HG03575 (cell line): ENCODE data around the gene ZCCHC4.

Source experiments
- ATAC-seq: cut with Tn5 transposase; IDR thresholded peaks from one replicate; pipeline ENCODE4 v1.9.1; 2021; ENCODE audit not compliant: unreplicated experiment, insufficient number of reproducible peaks, low FRiP score; ENCODE audit errors: extremely low read depth

Gene ZCCHC4, protein sequence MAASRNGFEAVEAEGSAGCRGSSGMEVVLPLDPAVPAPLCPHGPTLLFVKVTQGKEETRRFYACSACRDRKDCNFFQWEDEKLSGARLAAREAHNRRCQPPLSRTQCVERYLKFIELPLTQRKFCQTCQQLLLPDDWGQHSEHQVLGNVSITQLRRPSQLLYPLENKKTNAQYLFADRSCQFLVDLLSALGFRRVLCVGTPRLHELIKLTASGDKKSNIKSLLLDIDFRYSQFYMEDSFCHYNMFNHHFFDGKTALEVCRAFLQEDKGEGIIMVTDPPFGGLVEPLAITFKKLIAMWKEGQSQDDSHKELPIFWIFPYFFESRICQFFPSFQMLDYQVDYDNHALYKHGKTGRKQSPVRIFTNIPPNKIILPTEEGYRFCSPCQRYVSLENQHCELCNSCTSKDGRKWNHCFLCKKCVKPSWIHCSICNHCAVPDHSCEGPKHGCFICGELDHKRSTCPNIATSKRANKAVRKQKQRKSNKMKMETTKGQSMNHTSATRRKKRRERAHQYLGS

DNA sequence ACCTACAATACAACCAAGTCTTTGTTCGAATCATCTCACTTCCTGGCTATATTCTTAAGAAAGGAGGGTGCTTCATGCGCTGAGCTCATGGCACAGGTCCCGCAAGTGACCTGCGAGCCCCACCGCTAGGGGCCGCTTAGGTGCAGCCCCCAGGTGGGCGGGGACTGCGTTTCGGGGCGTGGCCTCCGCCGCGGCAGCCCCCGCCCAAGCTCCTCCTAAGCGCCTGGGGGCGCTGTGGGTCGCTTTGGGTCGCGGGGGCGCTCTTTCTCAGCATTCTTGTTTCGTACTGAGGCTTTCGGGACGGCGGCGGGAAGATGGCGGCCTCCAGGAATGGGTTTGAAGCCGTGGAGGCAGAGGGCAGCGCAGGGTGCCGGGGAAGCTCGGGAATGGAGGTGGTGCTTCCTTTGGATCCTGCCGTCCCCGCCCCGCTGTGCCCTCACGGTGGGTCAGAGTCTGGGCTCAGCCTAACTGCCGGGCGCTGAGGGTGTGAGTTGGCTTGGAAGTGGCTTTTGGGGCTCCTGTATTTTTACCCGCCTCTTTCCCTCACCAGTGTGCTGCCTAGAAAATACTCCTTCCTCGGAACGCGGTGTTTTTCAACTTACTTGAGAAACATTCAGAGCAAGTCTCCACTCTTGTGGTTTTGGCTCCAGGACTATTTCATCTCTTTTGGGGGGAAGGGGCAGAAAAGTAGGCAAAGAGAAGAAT, at the start of gene ZCCHC4:
Gene ZCCHC4 (plus strand): TSS at position 279 of the 705 bp plus-strand sequence. CDS start 36 bp downstream, at position 315.
- peak; percentile 54 for ATAC-seq

DNA sequence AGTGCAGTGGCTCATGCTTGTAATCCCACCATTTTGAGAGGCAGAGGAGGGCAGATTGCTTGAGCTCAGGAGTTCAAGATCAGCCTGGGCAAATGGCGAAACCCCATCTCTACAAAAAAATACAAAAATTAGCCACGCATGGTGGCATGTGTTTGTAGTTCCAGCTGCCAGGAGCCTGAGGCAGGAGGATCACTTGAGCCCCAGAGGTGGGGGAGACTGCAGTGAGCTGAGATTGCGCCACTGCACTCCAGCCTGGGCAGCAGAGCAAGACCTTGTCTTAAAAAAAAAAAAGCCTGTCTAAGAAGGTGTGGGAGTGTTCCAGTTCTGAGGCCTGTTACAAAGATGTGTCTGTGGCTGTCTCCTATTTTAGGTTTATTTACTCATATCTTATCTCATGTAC, 40.7 kb upstream of the ZCCHC4 start:
- no peak for ATAC-seq

DNA sequence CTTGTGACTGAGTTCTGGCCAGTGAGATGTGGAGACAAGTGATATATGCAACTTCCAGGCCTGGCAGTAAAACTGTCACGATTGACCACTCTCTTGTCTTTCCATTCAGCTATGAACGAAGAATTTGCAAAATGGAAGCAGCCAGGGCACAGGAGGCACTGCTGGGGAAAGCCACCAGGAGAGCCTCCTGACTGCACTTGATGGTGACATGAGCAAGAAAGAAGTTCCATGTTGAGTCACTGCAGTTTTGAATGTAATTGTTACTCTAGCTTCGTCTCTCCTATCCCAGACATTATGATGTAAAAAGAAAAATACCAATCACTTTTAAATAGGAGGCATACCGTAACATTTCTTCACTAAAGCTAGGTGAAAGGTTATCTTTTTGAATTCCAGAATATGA, 32.4 kb upstream of the ZCCHC4 start:
- ATAC-seq = no peak

DNA sequence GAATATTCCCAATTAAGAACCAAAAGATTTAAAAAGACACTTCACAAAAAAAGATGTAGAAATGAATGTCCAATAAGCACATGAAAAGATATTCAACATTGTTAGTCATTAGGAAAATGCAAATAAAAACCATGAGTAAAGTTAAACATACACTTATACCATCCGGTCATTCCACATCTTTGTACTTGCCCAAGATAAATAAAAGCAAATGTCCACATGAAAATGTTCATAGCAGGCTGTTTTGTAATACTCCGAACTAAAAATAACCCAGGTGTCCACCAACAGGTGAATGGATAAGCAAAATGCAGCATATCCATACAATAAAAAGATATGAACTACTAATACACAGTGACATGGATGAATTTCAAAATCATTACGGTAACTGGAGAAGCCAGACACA, 28.6 kb upstream of the ZCCHC4 start:
- no peak for ATAC-seq

DNA sequence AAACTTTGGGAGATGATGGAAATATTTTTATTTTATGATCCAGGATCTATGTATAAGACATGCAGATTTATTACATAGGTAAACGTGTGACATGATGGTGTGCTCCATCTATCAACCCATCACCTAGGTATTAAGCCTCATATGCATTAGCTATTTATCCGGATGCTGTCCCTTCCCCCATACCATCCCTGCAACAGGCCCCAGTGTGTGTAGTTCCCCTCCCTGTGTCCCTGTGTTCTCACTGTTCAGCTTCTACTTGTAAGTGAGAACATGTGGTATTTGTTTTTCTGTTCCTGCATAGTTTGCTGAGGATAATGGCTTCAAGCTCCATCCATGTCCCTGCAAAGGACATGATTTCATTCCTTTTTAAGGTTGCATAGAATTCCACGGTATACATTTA, 28.1 kb upstream of the ZCCHC4 start:
- ATAC-seq = no peak

DNA sequence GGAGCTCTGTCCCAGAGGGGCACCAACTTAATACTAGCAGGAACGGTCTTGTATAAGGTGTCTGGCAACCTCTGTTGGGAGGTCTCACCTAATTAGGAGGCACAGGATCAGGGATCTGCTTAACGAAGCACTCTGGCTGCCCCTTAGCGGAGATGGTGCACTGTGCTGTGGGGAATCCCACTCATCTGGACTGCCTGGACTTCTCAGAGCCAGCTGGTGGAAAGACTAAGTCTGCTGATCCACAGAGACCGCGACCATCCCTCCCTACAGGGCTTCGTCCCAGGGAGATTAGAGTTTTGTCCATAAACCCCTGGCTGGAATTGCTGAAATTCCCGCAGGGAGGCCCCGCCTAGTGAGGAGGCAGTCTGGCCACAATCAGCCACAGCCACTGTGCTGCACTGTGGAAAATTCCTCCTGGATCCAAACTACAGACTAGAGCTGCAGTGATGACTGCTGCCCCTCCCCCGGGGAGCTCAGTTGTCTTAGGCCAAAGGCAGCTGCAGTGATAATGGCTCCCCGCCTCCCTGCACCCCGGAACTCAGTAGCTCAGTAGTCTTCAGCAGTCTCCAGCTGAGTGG, 22.0 kb upstream of the ZCCHC4 start:
- no peak for ATAC-seq

DNA sequence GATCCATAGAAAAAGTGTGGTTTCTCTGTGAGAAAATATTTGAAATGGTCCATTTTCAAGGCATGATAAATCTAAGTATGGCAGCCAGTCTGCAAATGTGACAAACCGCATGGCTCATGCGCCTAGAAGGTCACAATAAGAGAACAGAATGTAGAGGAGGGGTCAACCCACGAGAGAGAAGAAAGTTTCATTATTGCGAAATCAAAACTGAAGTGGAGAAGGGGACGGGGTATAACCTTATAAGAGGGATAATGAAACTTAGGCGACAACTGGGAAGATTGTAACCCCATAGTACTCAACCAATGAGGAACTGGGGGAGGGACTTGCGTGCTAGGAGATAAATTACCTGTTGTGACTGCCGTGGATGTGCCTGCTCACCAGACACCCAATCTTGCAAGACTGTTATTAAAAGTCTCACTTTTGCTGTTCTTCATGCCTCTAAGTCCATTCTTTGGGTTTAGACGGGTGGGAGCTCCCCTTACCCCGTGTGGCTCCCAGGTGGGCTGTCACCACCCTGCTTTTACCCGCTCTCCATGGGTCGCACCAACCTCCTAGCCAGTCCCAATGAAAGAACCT, 21.3 kb upstream of the ZCCHC4 start:
- no peak for ATAC-seq

DNA sequence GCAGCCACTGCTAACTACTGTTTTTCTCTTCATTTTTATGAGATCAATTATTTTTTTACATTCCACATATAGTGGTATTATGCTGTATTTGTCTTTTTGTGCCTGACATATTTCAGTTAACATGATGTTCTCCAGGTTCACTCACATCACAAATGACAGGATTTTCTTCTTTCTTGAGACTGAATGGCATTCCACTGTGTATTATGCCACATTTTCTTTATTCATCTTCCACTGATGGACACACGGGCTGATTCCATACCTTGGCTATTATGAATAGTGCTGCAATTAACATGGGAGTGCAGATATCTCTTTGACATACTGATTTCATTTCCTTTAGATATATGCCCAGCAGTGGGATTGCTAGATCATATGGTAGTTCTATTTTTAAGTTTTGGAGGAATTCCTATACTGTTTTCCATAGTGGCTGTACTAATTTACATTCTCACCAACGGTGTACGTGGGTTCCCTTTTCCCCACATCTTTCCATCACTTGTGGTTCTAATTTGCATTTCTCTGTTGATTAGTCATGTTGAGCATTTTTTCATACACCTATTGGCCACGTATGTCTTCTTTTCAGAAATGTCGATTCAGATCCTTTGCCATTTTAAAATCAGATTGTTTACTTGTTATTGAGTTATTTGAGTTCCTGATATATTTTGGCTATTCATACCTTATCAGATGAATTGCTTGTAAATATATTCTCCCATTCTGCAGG, 14.9 kb upstream of the ZCCHC4 start:
- ATAC-seq = no peak

DNA sequence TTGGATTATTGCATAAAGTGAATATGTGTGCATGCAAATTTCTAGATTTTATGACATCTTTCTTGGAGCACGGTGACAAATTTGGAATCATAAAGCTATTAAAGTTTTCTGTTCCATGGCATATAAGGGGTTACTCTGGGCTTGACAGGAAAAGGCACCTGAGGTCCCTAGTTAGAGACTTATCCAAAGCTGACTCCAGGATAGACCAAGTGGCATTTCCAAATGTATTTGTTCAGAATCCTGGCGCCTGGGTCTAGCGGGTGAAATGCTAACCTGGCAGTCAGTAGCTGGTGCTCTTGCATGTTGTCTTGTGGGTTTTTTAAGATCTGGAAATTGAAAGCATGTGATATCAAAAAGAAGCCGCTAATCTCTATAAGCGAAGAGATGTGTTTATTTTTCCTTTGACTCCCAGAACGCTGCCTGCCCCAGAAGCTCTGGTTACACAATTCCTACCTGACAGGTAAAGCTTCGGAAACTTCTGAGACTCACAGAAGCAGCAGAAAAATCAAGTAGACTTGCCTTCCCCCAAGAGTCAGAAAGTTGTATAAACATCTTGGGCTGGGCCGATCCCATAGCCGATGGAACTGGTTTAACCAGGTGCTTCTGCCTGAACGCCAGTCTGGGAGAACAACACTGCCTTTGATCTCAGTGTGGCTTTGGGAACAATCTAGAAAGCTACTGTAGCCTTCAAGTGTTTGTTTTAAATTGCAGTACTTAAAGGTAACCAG, 12.9 kb upstream of the ZCCHC4 start:
- no peak for ATAC-seq

DNA sequence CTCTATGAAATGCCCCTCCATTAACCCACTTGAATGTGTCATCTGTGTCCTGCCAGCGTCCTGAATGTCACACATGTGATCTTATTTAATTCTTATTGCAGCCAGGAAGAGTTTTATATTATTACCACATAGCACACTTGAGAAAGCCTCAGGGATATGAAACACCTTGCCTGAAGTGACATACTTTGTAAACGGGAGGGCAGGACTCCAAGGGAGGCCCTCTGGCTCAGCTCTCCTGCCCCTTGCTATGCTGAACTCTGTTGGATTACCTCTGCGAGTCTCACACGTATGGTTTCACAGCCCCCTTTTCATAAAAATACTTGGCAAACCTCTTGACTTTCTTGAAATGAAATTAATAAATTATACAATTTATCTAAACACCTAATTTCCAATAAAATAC, 11.1 kb upstream of the ZCCHC4 start:
- ATAC-seq = no peak

DNA sequence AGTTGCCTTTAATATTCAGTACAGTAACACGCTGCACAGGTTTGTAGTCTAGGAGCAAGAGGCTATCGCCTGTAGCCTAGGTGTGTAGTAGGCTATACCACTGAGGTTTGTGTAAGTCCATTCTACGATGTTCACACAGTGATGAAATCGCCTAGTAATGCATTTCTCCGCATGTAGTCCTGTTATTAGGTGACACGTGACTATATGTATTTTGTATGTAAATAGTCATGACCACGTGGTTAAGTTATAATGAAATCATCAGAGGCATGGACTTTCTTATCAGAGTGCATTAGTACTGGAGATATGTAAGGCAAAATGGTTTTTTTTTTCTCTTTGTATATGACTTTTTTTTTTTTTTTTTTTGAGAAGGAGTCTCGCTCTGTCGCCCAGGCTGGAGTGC, 9.9 kb upstream of the ZCCHC4 start:
- no peak for ATAC-seq

DNA sequence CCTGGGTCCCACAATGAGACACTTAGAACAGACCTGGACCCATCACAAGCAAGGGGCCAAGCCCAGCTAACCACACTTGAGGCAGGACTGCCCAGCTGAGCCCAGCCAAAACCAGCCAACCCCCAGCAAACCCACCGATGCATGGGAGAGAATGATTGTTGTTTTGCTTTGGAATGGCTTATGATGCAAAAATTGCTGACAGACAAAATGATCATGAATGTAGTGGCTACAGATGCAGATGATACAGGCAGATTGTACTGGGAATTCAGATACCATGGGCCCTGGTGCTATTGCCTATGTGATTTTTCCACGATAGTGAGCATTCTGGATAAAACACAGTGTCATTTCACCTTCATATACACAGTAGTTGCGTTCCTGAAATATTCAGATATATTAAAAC, 9.0 kb upstream of the ZCCHC4 start:
- no peak for ATAC-seq

DNA sequence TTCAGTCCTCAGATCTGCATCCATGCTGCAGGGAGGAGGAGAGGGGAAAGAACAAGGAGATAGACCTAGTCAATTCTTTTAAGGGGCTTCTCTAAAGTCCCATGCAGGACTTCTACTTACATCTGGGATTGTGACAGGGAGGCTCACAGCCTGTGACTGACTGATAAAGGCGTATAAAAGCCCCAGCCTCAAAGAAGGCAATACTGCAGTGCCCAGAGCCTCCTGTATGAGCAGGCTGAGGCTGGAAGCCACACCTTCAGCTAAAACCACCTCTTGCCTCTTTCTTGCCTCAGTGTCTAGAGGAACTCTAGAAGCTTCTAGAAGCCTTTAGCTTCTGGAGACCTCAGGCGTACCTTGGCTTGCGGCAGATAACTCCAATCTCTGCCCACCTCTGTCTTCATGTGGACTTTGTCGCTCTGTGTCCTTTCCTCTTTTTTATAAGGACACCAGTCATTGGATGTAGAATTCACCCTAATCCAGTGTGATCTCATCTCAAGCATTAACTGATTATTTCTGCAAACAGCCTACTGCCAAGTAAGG, 6.0 kb upstream of the ZCCHC4 start:
- no peak for ATAC-seq

DNA sequence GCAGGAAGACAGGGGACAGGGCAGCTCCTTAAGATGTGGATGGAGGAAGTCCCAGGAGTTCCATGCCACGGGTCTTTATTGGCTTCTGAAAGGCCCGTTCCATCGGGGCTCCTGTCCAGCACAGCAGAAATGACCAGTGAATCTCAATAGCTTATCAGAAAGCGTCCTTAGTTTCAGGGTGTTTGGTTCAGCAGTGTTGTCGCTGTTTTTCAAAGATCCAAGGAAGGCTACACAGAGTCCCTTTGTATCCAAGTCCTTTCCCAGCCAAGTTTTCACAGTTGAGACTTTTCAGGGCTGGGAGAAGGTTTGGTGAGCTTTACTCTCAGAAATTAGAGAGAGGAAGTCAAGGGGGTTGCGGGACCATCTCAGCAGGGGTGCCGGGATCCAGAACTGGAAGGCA, 5.0 kb upstream of the ZCCHC4 start:
- ATAC-seq = no peak

DNA sequence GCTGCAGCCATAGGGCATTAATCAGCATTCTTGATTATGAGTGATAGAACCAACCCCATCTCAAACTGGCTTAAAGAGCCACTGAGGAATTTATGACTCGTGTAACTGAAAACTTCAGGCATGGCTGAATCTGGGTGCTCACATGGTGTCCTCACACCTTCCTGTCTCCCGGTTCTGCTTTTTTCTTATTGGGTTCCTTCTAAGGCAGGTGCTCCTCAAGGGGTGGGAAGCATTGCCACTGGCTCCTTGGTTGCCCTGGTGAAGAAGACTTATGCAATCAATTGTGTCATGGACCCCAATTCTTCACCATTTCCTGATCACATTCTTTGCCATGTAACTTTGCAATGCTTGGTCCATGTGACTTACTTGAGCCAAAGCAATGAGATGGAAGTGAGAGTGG, 4.3 kb upstream of the ZCCHC4 start:
- ATAC-seq = no peak

DNA sequence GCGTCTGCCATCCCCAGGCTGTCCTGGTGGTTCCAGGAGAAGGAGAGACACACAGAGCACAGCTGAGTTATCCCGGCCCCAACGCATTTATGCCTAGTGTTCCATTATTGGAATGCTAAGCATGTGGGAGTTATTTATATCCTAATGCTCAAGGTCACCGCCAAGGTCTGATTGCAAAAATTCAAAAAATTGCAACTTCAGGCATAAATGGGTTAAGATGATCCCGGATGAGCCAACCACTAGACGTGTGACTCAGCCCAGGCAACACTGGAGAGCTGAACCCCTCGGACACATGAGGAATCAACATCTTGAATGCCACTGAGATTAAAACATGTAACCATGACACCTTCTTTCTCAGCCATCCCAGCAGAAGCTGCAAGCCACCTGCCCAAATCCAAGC, 3.8 kb upstream of the ZCCHC4 start:
- ATAC-seq = no peak

DNA sequence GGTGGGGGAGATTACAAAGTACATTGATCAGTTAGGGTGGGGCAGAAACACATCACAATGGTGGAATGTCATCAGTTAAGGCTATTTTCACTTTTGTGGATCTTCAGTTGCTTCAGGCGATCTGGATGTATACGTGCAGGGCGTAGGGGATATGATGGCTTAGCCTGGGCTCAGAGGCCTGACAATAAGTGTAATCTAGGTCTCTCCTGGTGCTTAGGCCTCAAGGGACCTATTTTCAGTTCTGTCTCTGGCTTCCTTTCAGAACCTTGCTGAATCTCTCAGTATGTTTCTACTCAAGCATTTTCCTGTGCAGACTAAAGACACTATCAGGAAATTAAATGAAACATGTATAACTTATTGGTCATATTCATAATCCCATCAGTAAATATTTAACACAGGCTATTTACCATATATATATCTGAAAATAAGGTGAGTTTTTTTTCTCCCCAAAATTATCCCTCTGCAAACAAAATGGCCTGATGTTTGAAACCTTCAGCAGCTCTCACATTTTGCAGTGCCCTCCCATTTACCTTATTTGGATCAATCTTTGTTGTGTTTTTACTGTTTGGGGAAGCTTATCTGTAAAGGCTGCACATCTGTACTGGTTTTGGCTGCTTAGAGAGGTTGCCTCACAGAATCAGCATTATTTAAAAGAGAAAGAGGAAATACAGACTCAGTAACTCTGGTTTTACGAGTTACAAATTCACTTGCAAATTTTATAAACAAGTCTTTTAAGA, 2.3 kb upstream of the ZCCHC4 start:
- ATAC-seq = peak; percentile 34

DNA sequence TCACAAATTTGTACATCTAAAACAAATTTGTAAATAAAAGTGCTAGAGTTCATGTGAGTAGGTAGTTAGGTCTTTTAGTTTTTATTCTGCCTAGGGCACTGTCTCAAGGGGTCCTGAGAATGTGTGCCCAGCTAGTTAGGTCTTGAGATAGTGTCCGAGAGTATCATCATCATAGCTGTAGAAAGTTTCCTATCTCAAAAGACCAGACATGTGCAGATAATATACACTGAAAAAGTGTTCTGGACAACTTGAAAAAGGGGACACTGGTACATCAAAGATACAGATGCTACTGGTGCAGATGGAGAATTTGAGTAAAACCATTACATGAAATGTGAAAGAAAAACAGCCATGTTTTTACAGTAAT, 1.8 kb upstream of the ZCCHC4 start:
- ATAC-seq = no peak
